Fibroblast of lung (primary cell): ENCODE measurements around the gene GRID1. TPM values are rescaled to one million over a fixed set of nuclear protein-coding genes. Genes with fewer than 3 reads are reported as not detected.

ENCODE experiments used
- DNase-seq, 2 donors: peaks; one replicate each; pipeline versions ENCODE4 v3.0.0 to v3.0.0-alpha.2; 2010; ENCODE audit warnings: low read depth in 2 of 2
- H2AFZ ChIP-seq: 2 replicates; pipeline ENCODE4 v1.5.1; 2012; ENCODE audit warnings: low read length, control low read depth, inconsistent platforms
- H3K27ac ChIP-seq: 2 replicates; pipeline ENCODE4 v1.5.1; 2011; ENCODE audit warnings: low read length, control low read depth; ENCODE audit not compliant: insufficient read depth
- H3K27me3 ChIP-seq: 2 replicates; pipeline ENCODE4 v1.5.1; 2011; ENCODE audit warnings: mild to moderate bottlenecking, low read length; ENCODE audit not compliant: control insufficient read depth, insufficient read depth
- H3K36me3 ChIP-seq: 2 replicates; pipeline ENCODE4 v1.5.1; 2011; ENCODE audit warnings: low read length; ENCODE audit not compliant: control insufficient read depth, insufficient read depth
- H3K4me1 ChIP-seq: 2 replicates; pipeline ENCODE4 v1.5.1; 2011; ENCODE audit warnings: low read length; ENCODE audit not compliant: control insufficient read depth, insufficient read depth; ENCODE audit errors: extremely low read depth
- H3K4me2 ChIP-seq: 2 replicates; pipeline ENCODE4 v1.5.1; 2011; ENCODE audit warnings: low read length, control low read depth; ENCODE audit not compliant: insufficient read depth; ENCODE audit errors: extremely low read depth
- H3K4me3 ChIP-seq, 4 experiments: fragments of 200-600 bp in 1 of 4; sonication (generic) in 1 of 4; replicated peaks in 1 of 4; 2 replicates each; pipeline ENCODE4 v1.5.1; 2011 to 2016; ENCODE audit warnings: low read length in 4 of 4, low read depth in 3 of 4, mild to moderate bottlenecking in 3 of 4, control low read depth in 2 of 4, inconsistent platforms in 1 of 4, mixed read lengths in 1 of 4; ENCODE audit not compliant: insufficient read depth in 1 of 4; ENCODE audit errors: control extremely low read depth in 1 of 4
- H3K79me2 ChIP-seq: 2 replicates; pipeline ENCODE4 v1.5.1; 2012; ENCODE audit warnings: mild to moderate bottlenecking, low read length, inconsistent platforms; ENCODE audit not compliant: control insufficient read depth, insufficient read depth
- H3K9ac ChIP-seq: 2 replicates; pipeline ENCODE4 v1.5.1; 2011; ENCODE audit warnings: mild to moderate bottlenecking, low read length, control low read depth; ENCODE audit not compliant: insufficient read depth
- H3K9me3 ChIP-seq: 2 replicates; pipeline ENCODE4 v1.5.1; 2012; ENCODE audit warnings: low read depth, low read length; ENCODE audit not compliant: control insufficient read depth, insufficient read depth
- H4K20me1 ChIP-seq: 2 replicates; pipeline ENCODE4 v1.5.1; 2011; ENCODE audit warnings: low read length; ENCODE audit not compliant: control insufficient read depth, insufficient read depth; ENCODE audit errors: extremely low read depth
- EZH2 ChIP-seq: IDR thresholded peaks from 2 replicates; pipeline ENCODE4 v1.5.1; 2012; ENCODE audit warnings: low read length, control low read depth, mild to moderate bottlenecking; ENCODE audit errors: missing control alignments
- polyA plus RNA-seq, 2 donors: library from polyadenylated mRNA; depleted of rRNA in 1 of 2; stranded (reverse) in 1 of 2; unstranded in 1 of 2; fragments of >200 nt; gene quantifications; 2 replicates each; pipeline ENCODE4 v1.2.1, GENCODE V29; 2011 to 2012; ENCODE audit warnings: missing spikeins in 1 of 2
- total RNA-seq: library from RNA; depleted of rRNA; stranded (reverse); fragments of >200 nt; gene quantifications from 2 replicates; pipeline ENCODE4 v1.2.1, GENCODE V29; 2014
- TF ChIP-seq, protein P1 (sequence below), 2 donors: IDR thresholded peaks in 1 of 2; conservative IDR thresholded peaks in 1 of 2; 1 replicate in 1 of 2; 2 replicates in 1 of 2; pipeline ENCODE4 v1.5.1; 2011 to 2012; ENCODE audit warnings: low read length in 2 of 2, control low read depth in 1 of 2, inconsistent platforms in 1 of 2, low read depth in 1 of 2, mild to moderate bottlenecking in 1 of 2

GRID1 gene
- total and polyA plus RNA-seq, 2 donors (not counting 1 experiment from before 2014, with no cell fraction given), result 0.03 to 0.33 TPM

DNA sequence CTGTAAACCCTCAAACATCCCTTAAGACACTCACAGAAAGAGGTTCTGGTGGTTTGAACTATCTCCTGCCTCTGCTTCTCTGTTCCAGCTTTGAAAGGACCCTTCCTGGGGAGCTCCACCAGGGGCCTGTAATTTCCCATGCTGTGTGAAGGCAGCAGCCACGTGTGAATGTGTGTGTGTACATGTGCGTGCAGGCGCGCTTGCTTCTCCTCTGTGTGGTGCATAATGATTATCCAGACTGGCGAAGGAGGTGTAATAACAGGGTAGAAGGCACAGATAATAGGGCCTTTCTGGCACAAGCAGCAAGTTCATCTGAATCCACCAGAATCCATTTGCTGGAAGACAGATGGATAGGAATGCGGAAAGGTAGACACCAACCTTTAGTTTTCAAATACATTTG, 466.5 kb downstream of the GRID1 start:
- Histone ChIP-seq H2AFZ (no peak overlapping the region), H3K79me2 (no peaks in the 10 kb centered on the region), H3K36me3 (no peaks in the 10 kb centered on the region), H3K4me2 (no peak overlapping the region), H4K20me1 (no peaks in the 10 kb centered on the region), H3K27ac (no peak overlapping the region), H3K4me1 (no peaks in the 10 kb centered on the region), H3K9me3 (no peaks in the 10 kb centered on the region), H3K4me3 (no peak overlapping the region), H3K27me3 (no peaks in the 10 kb centered on the region), H3K9ac (no peak overlapping the region)
- no peak for TF ChIP-seq EZH2
- TF ChIP-seq, protein P1, sequence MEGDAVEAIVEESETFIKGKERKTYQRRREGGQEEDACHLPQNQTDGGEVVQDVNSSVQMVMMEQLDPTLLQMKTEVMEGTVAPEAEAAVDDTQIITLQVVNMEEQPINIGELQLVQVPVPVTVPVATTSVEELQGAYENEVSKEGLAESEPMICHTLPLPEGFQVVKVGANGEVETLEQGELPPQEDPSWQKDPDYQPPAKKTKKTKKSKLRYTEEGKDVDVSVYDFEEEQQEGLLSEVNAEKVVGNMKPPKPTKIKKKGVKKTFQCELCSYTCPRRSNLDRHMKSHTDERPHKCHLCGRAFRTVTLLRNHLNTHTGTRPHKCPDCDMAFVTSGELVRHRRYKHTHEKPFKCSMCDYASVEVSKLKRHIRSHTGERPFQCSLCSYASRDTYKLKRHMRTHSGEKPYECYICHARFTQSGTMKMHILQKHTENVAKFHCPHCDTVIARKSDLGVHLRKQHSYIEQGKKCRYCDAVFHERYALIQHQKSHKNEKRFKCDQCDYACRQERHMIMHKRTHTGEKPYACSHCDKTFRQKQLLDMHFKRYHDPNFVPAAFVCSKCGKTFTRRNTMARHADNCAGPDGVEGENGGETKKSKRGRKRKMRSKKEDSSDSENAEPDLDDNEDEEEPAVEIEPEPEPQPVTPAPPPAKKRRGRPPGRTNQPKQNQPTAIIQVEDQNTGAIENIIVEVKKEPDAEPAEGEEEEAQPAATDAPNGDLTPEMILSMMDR (conservative IDR thresholded peaks at IDR 0.05 in 1 of 2, IDR thresholded peaks at IDR 0.05 in 1 of 2; ENCODE audit: low read depth in 1 of 2, low read length in 2 of 2), result no peak
- no peak for DNase-seq

DNA sequence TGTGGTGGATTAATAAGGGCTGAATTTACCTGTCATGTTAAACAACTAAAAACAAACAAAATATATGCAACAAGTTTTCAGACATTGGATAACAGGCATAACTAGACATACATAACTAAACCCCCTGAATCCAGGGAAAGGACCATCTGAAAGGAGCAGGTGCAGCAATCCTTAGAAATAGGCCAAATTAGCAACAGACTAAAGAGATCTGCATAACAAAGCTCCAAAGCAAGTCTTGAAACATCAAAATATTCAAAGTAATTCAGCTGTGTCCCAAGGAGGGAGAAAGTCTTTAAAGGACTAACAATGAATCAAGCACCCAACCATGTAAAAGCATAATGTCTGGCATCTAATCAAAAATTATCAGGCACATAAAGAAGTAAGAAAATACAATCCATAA, 475.1 kb downstream of the GRID1 start:
- H2AFZ ChIP-seq, result no peak overlapping the region
- H4K20me1 ChIP-seq, result no peaks in the 10 kb centered on the region
- no peak overlapping the region for H3K4me3 ChIP-seq
- no peaks in the 10 kb centered on the region for H3K4me1 ChIP-seq
- H3K4me2 ChIP-seq, result no peak overlapping the region
- no peak overlapping the region for H3K9ac ChIP-seq
- no peaks in the 10 kb centered on the region for H3K79me2 ChIP-seq
- no peak for DNase-seq
- no peak overlapping the region for H3K27ac ChIP-seq
- no peak for TF ChIP-seq EZH2
- TF ChIP-seq, protein P1 (conservative IDR thresholded peaks at IDR 0.05 in 1 of 2, IDR thresholded peaks at IDR 0.05 in 1 of 2; ENCODE audit: low read depth in 1 of 2, low read length in 2 of 2), result no peak
- no peaks in the 10 kb centered on the region for H3K27me3 ChIP-seq
- H3K9me3 ChIP-seq, result no peaks in the 10 kb centered on the region
- no peaks in the 10 kb centered on the region for H3K36me3 ChIP-seq

DNA sequence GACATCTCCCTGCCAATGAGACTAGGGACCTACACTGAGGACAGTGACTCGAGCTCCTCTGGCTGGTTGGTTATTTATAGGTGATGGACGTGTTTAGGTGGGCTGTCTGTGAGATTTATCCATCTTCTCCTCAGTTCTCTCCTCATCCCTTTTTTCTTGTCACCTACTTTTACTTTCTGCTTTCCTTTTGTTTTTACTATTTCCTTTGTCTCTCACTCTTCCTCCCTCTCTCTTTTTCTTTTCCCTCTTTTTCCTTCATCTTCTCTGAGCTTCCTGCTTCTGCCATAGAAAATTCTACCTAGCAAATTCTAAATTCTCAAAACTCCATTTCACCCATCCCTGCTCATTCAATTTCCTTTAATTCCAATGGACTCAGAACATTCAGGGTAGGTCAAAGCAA, 478.0 kb downstream of the GRID1 start:
- Histone ChIP-seq H3K9me3 (no peaks in the 10 kb centered on the region), H3K27ac (no peak overlapping the region), H3K4me3 (no peak overlapping the region), H3K4me1 (no peaks in the 10 kb centered on the region), H3K9ac (no peak overlapping the region), H2AFZ (no peak overlapping the region), H3K36me3 (no peaks in the 10 kb centered on the region), H3K27me3 (no peaks in the 10 kb centered on the region), H4K20me1 (no peaks in the 10 kb centered on the region), H3K4me2 (no peak overlapping the region), H3K79me2 (no peaks in the 10 kb centered on the region)
- TF ChIP-seq, protein P1 (conservative IDR thresholded peaks at IDR 0.05 in 1 of 2, IDR thresholded peaks at IDR 0.05 in 1 of 2; ENCODE audit: low read depth in 1 of 2, low read length in 2 of 2), result no peak
- no peak for TF ChIP-seq EZH2
- no peak for DNase-seq
